ENCODE measurements around the gene APH1A. TPM values are rescaled to one million over a fixed set of nuclear protein-coding genes. Genes with fewer than 3 reads are reported as not detected.

The APH1A gene
- total and polyA plus RNA-seq, 9 of the 15 experiments (the other 6 are each of a cell fraction or from before 2014, with no cell fraction given), result 5.6 to 123 (median 77.0) TPM

DNA sequence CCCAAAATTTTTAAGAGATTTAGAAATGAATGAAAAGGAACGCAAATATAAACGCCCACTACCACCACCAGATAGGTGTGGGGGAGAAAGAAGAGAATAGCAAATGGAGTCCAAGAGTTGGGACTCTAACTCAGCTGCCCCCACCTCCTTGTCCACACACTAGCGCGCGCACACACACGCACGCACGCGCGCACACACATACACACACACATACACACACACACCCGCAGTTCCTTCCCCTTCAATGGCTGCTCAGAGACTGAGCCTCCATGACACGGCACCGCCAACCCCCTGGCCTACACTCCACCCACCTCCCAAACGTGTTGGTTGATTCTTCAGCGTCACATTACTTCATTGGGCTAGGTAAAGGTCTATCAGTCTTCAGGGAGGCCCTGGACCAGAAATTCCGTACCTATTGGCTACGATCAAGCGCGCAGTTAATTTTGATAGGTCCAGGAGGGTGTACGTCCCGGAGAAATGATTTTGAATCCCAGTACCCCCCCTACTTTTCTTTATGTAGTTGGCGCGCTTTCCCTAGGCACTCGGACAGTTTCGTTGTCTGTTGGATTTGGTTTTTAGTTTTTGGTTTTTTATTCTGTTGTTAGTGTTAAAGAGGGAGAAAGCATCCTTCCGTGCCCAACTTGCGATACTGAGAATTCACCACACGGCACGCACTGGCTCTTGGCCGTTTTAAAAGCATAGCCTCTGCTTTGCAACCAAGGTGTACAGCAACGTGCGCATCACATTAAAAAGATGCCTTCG, 32.8 kb downstream of the APH1A start, which contains the start of gene ANP32E (continued):
- no peak for TF ChIP-seq CBX8 (IDR thresholded peaks at IDR 0.05; ENCODE audit: borderline replicate concordance, extremely low read depth, low read depth, low read length, poor library complexity, severe bottlenecking)
- TF ChIP-seq ZNF277 (CRISPR knock-in tag; IDR thresholded peaks at IDR 0.05; ENCODE audit: borderline replicate concordance), result no peak
- TF ChIP-seq TCF7 (IDR thresholded peaks at IDR 0.05; ENCODE audit: borderline replicate concordance), result no peak
- TF ChIP-seq HCFC1 (IDR thresholded peaks at IDR 0.05; ENCODE audit: low read depth, low read length), result peak; percentile 29; the same call in 1 of the 2 replicates
- TF ChIP-seq NRF1 (conservative IDR thresholded peaks at IDR 0.05 in 1 of 2, IDR thresholded peaks at IDR 0.05 in 1 of 2), result peak; percentile 88 to 89
- no peak for TF ChIP-seq SMARCB1 (IDR thresholded peaks at IDR 0.05; ENCODE audit: insufficient read length, low read depth)
- TF ChIP-seq, protein P1, sequence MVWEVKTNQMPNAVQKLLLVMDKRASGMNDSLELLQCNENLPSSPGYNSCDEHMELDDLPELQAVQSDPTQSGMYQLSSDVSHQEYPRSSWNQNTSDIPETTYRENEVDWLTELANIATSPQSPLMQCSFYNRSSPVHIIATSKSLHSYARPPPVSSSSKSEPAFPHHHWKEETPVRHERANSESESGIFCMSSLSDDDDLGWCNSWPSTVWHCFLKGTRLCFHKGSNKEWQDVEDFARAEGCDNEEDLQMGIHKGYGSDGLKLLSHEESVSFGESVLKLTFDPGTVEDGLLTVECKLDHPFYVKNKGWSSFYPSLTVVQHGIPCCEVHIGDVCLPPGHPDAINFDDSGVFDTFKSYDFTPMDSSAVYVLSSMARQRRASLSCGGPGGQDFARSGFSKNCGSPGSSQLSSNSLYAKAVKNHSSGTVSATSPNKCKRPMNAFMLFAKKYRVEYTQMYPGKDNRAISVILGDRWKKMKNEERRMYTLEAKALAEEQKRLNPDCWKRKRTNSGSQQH (CRISPR knock-in tag; IDR thresholded peaks at IDR 0.05), result peak; percentile 89
- no peak for TF ChIP-seq MIER1 (IDR thresholded peaks at IDR 0.05; ENCODE audit: low read depth)
- 0 out of 2 replicates have a peak, but pooled peaks have one; percentile 15 for TF ChIP-seq KLF6 (CRISPR knock-in tag; IDR thresholded peaks at IDR 0.05; ENCODE audit: borderline replicate concordance)
- peak; percentile 66 for TF ChIP-seq NKRF (IDR thresholded peaks at IDR 0.05; ENCODE audit: borderline replicate concordance)
- TF ChIP-seq ZBTB7A (IDR thresholded peaks at IDR 0.05; ENCODE audit: borderline replicate concordance, control insufficient read depth, low read depth, low read length), result no peak
- TF ChIP-seq TRIM24 (IDR thresholded peaks at IDR 0.05), result peak in 1 of 2 experiments; percentile 61; a peak in 2 of 4 replicates
- peak; percentile 99 for TF ChIP-seq GTF2E2 (tag; IDR thresholded peaks at IDR 0.05)
- TF ChIP-seq ZBED1 (IDR thresholded peaks at IDR 0.05), result no peak
- no peak for TF ChIP-seq MCM3 (IDR thresholded peaks at IDR 0.05)
- no peak for TF ChIP-seq ZNF197 (CRISPR knock-in tag; IDR thresholded peaks at IDR 0.05; ENCODE audit: low read depth)
- peak; percentile 97 for TF ChIP-seq BRD4 (IDR thresholded peaks at IDR 0.05)
- no peak for TF ChIP-seq RBM22 (IDR thresholded peaks at IDR 0.05; ENCODE audit: low read depth, low read length, poor library complexity, severe bottlenecking)
- TF ChIP-seq ZNF511 (CRISPR knock-in tag; IDR thresholded peaks at IDR 0.05), result 0 out of 2 replicates have a peak, but pooled peaks have one; percentile 16

All from K562 (cell line).